ENCODE measurements around the gene GLS.
A peak's percentile ranks its signal among the peaks of the same experiment; 100 is the strongest.

The GLS gene

GRCh38 chr2:190999058-190999457 is 118.4 kb downstream of the GLS start:
- no peak for DNase-seq

- DNase-seq, result no peak
These were observed 119.5 kb downstream of the GLS start for GRCh38 chr2:190999949-191000665.

GRCh38 chr2:191001032-191001431 is 120.4 kb downstream of the GLS start:
- DNase-seq, result no peak

GRCh38 chr2:191001624-191002023 is 121.0 kb downstream of the GLS start:
- DNase-seq, result no peak

- no peak for DNase-seq
These were observed 123.0 kb downstream of the GLS start for GRCh38 chr2:191003405-191004309.

- DNase-seq, result no peak
These were observed 125.7 kb downstream of the GLS start for GRCh38 chr2:191006297-191006696.

GRCh38 chr2:191006997-191007783 is 126.6 kb downstream of the GLS start:
- no peak for DNase-seq

GRCh38 chr2:191008286-191008685 is 127.7 kb downstream of the GLS start:
- DNase-seq, result no peak

GRCh38 chr2:191009541-191010374 is 129.1 kb downstream of the GLS start:
- no peak for DNase-seq

- DNase-seq, result no peak
These were observed 130.6 kb downstream of the GLS start for GRCh38 chr2:191010887-191011885.

GRCh38 chr2:191012346-191012745 is 131.7 kb downstream of the GLS start:
- DNase-seq, result no peak

- no peak for DNase-seq
These were observed 132.4 kb downstream of the GLS start for GRCh38 chr2:191012845-191013681.

GRCh38 chr2:191013682-191013931 is 133.0 kb downstream of the GLS start:
- DNase-seq, result no peak

- DNase-seq, result peak; percentile 85
These were observed 133.5 kb downstream of the GLS start, which contains the start of gene STAT1 for GRCh38 chr2:191013932-191014652. TSS of gene STAT1 (minus strand) at chr2:191014171. CDS start at chr2:191010003, 4,168 bp downstream.

- no peak for DNase-seq
These were observed 134.0 kb downstream of the GLS start for GRCh38 chr2:191014653-191015020.
